HG02852 (cell line): ENCODE results near the gene CPZ.

ENCODE experiments used
- ATAC-seq: cut with Tn5 transposase; IDR thresholded peaks from one replicate; pipeline ENCODE4 v1.9.1; 2021; ENCODE audit warnings: mild to moderate bottlenecking, moderate library complexity; ENCODE audit not compliant: unreplicated experiment

The CPZ gene

GRCh38 chr4:8579526-8580320 is 12.8 kb upstream of the CPZ start:
- no peak for ATAC-seq

- no peak for ATAC-seq
Measured at GRCh38 chr4:8580321-8581093, 12.1 kb upstream of the CPZ start, which contains the start of gene GPR78. TSS of gene GPR78 (plus strand) at chr4:8580392. CDS start at chr4:8580983, 591 bp downstream.

DNA sequence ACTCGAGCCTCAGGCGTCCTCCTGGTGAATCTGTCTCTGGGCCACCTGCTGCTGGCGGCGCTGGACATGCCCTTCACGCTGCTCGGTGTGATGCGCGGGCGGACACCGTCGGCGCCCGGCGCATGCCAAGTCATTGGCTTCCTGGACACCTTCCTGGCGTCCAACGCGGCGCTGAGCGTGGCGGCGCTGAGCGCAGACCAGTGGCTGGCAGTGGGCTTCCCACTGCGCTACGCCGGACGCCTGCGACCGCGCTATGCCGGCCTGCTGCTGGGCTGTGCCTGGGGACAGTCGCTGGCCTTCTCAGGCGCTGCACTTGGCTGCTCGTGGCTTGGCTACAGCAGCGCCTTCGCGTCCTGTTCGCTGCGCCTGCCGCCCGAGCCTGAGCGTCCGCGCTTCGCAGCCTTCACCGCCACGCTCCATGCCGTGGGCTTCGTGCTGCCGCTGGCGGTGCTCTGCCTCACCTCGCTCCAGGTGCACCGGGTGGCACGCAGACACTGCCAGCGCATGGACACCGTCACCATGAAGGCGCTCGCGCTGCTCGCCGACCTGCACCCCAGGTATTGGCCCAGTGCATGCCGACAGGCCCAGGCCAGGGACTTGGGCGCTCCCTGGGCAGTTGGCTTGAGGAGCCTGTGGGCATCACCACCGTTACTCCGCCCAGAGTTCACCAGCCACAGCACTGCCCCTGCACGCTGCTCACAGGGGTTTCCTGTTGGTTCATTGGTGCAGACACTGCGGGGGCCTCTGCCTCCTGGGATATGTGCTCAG is 11.3 kb upstream of the CPZ start:
- no peak for ATAC-seq

- no peak for ATAC-seq
Measured at GRCh38 chr4:8582016-8582415, 10.5 kb upstream of the CPZ start.

GRCh38 chr4:8582436-8582835 is 10.1 kb upstream of the CPZ start:
- no peak for ATAC-seq

DNA sequence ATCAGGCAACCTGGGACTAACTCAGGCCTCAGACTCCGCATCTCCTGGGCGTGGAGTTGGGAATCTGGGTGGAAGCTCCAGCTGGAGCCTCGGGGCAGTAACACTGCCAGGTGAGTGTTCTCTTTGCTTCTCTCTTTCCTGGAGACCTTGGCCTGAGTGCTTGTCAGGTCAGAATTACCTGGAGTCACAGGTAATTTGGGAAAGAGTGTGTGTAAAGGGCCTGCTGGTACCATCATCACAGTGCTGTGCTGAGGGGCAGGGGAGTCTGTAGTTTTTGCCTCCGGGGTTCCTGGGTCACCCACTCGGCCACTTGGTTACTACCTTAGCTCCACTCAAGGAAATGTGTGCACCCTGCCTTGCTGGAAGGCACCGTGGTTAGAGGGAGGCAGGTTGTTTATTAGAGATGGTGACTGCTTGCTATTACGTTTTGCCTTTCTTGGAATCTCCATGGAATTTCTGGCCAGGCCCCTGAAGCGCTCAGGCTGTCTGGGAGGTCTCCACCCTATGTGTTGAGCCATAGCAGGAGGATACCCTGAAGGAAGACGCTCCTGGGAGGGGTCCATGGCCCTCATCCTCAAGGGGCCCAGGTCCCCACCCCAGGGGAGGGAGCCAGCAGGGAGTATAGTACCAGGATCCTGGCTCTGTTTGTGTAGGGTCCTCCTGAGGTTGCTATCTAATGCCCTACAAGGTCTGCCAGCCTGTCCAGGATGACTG is 9.5 kb upstream of the CPZ start:
- no peak for ATAC-seq

- no peak for ATAC-seq
Measured at GRCh38 chr4:8583655-8584025, 8.9 kb upstream of the CPZ start.

- ATAC-seq: no peak
Measured at GRCh38 chr4:8585186-8585585, 7.4 kb upstream of the CPZ start.

DNA sequence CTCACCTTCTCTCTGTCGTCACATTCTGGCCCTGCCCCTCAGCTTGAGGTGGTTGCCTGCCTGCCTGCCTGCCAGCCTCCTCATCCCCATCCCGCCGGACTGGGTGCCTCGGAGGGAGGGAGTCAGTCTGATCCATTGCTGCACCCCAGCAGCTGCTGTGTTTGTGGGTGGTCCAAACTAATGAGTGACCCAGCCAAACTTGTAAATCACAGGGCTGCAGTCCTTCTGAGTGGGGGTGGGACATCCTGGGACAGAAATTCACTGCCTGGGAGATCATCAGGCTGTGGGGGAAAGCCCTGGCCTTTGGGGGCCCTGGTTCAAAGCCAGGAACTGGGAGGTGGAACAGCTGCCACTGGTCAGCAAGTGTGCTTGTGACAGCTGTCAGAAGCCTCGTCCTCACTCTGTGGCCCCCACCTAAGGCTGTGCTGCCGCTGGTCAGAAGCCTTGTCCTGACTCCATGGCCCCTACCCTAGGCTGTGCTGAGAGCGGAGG is 6.8 kb upstream of the CPZ start:
- no peak for ATAC-seq

- ATAC-seq: no peak
Measured at GRCh38 chr4:8586246-8586645, 6.3 kb upstream of the CPZ start.

- no peak for ATAC-seq
Measured at GRCh38 chr4:8586671-8587468, 5.7 kb upstream of the CPZ start.

DNA sequence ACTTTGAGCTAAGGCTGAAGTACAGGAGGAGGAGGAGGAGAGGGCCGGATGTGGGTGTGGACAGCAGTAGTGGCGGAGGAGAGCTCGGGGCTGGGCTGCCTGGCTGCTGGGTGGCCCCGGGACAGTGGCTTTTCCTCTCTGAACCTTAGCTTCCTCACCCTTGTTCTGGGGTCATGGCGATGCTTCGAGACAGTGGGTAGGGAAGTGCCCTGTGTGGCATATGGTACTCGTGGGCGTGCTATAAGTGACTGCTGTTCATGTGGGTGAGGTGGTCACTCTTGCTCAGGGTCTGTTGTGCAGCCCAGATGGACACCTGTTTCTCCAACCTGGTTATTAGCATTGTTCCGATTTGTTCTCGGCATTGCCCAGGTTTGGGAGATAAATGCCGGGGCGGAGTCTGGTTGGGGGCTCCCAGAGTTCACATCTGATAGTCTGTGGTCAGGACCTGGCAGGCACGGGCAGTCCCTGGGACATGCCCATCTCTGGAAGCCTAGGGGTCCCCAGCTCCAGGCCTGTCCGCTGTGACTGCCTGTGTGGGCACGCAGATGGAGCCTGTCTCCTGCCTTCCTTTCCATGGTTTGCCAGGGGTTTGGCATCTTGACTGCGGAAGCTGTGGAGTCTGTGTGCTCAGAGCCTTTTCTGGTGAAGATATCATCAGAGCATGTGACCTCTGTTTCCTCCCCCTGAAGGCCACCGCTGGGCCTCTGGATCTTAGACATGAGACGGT is 4.9 kb upstream of the CPZ start:
- no peak for ATAC-seq

- ATAC-seq: no peak
Measured at GRCh38 chr4:8588196-8588470, 4.4 kb upstream of the CPZ start.

- ATAC-seq: no peak
Measured at GRCh38 chr4:8589336-8589735, 3.2 kb upstream of the CPZ start.

DNA sequence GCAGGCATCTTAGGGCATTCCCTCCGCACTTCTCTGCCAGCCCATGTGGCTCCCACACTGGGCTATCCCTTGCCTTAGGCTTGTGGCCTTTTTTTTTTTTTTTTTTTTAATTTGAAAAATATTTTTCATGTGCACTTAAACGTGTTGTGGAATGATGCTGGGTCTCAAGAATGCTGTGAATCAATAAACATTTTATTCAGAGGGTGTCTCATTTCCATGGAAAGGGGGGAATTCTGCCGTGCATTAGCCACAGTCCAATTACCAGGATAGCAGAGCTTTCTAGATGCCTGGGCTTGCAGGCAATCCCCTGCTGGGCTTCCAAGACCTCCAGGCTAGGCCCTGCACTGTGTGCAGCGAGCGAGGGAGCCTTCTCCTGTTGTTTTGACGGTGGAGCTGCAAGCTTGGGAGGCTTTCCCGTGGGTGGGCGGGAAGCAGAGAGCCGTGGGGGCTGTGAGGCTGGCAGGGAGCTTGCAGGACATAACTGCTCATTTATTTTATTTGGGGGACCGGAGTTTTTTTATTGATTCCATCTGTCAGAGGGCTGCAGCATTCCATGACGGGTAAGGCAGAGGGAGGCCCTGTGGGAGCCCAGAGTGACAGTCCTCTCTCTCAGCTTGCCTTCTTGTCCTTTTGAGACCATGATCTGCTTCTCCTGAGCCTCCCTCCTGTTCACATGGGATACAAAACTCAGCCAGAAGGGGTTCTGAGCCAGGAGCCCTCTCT is 2.6 kb upstream of the CPZ start:
- ATAC-seq: no peak

GRCh38 chr4:8590546-8590880 is 2.1 kb upstream of the CPZ start:
- no peak for ATAC-seq

DNA sequence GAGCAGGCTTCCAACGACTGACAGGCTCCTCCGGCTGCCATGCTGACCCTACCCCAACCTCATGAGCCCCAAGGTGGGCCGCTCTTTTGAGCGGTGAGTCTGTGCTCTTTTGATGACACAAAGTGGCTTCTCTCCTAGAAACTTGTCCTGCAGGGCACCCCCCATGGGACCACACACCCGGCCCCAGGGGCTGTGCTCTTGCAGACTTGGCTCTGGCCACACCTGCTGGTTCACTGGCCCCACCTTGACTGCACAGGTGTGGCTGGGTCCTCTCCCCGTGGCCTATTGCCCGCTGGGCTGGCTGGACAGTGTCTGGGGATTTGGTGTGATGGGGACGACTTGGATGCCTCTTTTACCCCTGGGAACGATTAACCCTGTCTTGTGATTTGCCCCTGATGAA is 1.5 kb upstream of the CPZ start:
- no peak for ATAC-seq

DNA sequence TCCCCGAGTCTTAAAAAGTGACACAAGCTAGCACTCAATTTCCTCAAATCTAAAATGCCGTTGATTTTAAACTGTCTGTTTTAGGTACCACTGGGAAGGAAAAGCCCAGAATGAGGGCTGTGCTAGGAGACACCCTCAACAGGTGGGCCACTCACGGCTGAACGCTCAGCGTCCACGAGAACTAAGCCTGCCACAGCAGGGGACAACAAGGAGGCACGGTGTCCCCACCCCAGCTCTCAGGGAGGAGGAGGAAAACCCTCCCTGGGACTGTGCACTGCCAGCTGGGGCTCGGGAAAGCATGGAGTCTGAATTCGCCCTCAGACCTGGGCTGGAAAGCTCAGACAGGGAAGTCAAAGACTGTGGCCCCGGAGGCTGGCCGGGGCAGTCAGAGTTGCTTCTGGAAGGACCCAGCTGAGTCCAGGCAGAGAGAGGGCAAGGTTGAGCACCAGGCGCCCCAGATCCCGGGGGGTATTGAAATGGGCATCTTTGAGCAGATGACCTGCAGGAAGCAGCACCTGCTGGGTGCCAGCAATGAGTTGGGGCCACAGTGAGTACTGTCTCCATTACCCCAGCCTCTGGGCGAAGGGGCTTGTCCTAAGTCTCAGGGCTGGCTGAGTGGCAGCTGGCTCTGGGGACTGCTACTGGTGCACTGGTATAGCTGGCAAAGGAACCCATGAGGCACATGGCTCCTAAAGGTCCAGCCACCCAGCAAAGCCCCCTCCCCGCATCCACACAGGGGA is 769 bp upstream of the CPZ start:
- no peak for ATAC-seq
